Superior temporal gyrus (tissue), 1 donor: ENCODE results near the gene PLGRKT.
A peak's percentile ranks its signal among the peaks of the same experiment; 100 is the strongest.
"Not testable (repeated sequence)": the region's sequence is repeated elsewhere in the genome, so short reads cannot be mapped to it uniquely, and the experiment has no call there.

Experiments used
- DNase-seq: peaks from one replicate; pipeline ENCODE4 v3.0.0-alpha.2; 2016; ENCODE audit errors: extremely low spot score

PLGRKT gene

DNA sequence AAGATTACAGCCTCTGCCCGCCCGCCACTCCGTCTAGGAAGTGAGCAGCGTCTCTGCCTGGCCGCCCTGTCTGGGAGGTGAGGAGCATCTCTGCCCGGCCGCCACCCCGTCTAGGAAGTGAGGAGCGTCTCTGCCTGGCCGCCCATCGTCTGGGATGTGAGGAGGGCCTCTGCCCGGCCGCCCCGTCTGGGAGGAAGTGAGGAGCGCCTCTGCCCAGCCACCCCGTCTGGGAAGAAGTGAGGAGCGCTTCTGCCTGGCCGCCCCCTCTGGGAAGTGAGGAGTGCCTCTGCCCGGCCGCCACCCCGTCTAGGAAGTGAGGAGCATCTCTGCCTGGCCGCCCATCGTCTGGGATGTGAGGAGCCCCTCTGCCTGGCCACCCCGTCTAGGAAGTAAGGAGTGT is 4.8 kb downstream of the PLGRKT start:
- DNase-seq, result not testable (repeated sequence)

DNA sequence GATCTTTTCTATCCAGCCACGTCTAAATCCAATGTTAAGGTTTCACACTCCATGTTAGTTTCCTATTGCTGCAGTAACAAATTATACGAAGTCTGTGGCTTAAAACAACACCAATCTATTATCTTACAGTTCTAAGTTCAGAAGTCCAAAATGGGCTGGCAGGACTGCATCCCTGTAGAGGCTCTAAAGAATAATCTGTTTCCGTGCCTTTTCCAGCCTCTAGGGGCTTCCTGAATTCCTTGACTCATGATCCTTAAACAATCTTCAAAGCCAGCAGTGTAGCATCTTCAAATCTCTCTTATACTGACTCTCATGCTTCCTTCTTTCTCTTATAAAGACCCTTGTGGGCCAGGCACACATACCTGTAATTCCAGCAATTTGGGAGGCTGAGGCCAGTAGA is 6.8 kb downstream of the PLGRKT start:
- no peak for DNase-seq

DNA sequence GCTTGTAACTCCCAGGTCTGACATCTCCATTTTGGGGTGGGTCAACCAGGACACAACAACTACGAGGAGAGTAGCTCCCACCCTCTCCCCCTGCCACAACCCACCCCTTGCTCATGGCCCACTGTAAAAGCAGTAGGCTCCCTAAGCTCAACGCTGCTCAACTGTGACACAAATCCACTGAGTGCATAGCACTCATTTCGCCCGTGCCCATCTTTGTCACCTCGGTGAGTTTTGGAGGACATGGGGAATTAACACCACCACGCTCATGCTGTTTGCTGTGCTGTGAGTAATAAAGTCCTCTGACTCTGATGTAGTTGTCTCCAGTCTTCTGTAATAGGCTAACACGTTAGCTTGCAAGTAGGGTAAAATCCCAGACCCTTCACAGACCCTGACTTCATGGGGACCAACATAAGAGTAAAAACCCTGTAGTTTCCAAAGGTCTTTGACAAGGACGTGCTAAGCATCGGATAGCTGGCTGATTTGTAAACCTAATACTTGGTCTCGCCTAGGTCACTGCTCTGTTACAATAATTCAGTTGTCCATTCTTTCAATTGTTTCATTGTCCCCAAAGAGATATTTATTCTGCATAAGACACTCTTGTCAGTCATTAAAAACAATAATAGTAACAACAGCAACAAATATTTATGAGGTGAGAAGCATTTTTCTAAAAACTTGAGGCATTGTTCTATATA is 7.7 kb downstream of the PLGRKT start:
- DNase-seq, result peak; percentile 77

DNA sequence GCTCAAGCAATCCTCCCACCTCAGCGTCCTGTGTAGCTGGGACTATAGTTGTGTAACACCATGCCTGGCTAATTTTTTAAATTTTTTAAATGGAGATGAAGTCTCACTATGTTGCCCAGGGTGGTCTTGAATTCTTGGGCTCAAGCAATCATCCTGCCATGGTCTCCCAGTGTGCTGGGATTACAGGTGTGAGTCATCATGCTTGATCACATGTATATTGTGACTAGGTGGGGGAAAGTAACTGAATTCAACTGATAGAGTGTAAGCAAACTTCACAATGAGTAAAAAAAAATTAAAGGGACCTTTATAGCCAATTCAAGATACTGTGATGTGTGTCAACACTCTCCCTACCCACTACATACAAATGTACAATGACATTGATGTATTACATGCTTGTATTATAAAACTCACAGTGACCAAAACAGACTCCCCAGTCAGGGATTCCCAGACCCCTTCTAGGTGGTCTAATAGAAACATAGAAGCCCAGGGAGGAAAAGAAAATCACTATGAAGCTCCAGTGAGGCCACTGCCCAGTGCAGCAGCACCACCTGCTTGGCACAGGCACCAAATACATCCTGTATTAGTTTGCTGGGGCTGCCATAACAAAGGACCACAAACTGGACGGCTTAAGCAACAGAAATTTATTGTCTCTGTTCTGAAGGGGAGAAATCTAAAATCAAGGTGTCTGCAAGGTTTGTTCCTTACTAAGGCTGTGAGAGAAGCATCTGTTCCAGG is 8.8 kb downstream of the PLGRKT start:
- no peak for DNase-seq

DNA sequence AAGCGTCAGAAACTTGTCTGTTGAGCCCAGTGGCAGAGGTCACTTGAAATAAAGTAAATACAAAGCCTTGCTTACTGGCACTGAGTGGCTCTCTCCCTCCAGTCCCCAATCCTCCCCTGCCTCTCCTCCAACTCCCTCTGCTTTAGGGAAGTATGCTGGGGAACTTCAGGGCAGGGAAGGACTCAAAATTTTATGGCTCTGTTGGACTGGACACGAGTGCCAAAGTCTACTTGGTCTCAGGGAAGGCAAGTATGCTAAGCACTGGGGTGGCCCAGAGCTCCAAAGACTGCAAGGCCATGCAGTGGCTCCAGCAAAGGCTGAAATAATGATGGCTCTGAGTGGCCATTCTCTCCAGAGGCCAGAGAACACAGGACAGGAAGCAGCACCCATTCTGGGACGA is 9.6 kb downstream of the PLGRKT start:
- DNase-seq, result no peak

DNA sequence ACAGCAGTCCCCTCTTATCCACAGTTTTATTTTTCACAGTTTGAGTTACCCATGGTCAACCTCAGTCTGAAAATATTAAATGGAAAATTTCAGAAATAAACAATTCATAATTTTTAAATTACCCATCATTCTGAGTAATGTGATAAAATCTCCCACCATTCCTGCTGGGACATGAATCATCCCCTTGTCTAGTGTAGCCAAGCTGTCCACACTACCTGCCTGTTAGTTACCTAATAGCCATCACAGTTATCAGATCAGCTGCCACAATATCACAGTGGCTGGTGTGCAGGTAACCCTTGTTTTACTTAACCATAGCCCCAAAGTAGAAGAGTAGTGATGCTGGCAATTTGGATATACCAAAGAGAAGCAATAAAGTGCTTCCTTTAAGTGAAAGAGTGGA is 10.7 kb downstream of the PLGRKT start:
- no peak for DNase-seq

DNA sequence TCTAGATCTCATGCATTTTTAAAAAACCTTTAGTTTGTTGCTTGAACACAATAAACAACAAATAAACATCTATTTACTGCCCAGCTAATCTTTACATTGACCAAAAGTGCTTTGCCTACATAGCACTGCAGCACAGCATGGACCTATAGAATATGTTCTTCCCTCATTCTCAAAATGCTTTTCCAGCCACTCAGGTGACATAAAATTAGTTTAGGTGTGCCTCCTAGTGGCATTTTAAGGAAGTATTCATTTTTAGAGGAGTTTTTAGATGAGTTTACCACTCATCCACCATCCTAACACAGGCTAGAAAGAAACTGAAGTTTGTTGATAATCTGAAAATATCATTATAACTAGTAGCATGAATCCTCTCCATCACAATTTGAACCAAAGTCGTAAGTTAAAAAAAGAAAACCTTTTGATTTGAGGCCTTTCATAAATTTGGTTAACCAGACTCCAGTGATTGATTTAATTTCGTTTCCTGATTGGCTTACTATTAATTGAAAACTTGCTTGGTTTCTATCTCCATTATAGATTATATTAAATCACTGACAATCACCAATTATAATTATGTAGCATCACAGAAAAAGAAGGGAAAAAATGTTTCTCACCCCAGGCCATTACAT is 12.6 kb downstream of the PLGRKT start:
- no peak for DNase-seq

DNA sequence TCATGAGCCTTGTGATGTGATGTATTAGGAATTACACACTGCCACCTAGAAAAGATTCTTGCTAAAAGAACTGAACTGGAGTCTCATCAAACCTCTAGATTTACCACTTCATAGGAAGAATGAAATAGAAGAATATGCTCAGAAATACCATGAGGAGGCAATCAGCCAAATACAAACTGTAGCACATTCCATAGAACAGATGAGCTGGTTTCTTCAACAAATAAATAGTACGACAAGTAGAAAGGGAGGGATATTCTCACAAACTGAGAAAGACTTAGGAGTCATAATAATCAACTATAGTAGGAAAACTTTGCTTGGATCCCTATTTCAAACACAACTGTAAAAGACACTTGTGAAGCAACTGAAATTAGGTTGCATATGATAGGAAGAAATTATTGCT is 15.4 kb downstream of the PLGRKT start:
- DNase-seq, result no peak

DNA sequence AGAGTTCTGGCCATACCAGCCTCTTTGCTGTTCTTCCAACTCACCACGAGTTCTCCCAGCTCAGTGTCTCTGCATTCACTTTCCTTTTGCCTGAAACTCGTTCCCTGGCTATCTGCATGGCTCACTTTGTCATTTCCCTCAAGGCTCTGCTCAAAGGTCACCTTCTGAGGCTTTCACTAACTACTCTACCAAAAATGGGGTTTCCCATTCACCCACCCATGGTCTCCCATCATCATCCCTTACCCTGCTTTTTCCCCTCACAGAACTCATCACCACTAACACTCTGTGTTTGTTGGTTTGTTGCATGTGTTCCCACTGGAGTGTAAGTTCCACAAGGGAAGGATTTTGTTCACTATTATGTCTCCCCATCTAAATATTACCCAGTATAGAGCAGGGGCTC is 16.6 kb downstream of the PLGRKT start:
- DNase-seq, result no peak

DNA sequence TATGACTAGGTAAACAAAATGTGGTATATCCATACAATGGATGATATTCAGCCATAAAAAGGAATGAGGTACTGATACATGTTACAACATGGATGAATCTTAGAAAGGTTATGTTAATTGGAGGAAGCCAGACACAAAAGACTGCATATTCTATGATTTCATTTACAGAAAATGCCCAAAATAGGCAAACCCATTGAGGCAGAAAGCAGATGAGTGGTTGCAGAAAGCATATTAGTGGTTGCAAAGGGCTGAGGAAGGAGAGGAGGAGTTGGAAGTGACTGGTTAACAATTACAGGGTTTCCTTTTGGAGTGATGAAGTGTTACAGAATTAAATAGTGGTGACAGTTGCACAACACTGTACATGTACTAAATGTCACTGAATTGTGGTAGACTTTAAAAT is 17.7 kb downstream of the PLGRKT start:
- no peak for DNase-seq

DNA sequence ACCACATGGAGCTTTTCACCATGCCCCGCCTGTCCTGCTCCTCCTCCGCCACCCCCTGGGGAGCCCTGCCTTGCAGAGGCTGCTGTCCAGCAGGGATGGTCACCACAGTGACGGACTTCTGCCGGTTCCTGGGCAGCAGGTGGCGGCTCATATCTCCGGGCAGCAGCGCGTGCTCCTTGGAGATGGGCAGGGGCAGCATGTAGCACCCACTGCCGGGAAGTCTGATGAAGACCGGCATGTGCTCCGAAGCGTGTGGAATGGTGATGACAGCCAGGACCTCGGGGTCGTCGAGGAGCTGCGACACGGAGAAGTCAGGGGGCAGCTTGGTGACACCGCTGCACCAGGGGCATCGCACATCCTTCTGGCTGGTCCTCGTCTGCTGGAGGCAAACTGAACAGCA is 19.2 kb downstream of the PLGRKT start:
- no peak for DNase-seq

DNA sequence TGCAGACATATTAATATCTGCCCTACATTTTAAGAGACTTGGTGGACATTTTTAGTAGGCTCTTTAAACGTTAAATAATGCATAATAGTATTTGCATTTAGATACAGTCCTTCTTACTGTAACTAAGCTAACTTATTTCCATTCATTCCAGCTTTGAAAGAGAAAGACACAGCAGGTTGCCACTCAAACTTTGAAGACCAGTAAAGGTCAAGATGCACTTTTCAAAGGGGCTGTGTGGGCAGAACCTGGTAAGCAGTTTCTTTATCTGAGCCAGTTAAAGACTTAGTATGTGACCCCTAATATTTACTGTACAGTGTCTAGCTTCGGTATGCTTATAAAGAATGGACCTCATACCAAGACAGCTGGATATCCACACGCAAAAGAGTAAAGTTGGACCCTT is 20.8 kb downstream of the PLGRKT start:
- no peak for DNase-seq

DNA sequence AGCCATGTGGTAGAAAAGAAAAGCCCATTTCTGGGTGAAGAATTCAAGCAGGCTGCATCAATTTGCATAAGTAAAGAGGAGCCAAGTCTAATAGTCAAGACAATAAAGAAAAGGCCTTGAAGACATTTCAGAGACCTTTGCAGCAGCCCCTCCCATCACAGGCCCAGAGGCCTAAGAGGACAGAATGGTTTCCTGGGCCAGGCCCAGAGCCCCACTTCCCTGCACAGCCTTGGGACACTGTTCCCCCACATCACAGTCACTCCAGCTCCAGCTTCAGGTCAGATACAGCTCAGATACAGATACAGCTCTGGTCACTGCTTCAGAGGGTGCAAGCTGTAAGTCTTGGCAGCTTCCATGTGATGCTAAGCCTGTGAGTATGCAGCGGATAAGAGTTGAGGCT is 29.1 kb downstream of the PLGRKT start:
- DNase-seq, result no peak

DNA sequence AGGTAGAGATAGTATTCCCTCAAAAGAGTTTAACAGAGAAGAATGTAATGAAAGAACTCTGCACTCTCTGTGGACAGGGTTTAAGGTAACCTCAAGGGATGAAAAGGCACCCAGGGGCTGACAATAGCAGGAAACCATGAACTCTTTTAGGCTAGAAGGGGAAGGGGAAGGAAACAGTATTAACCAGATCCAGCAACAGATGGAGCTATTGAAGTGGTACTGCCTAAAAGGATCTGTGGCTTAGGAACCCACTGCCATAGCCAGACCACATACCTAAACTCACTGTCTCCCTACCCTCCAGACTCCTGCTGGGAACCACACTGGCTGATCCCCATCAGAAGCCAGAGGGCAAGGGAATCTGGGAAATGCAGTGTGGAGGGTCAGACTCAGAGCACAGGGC is 35.5 kb downstream of the PLGRKT start:
- DNase-seq, result no peak

DNA sequence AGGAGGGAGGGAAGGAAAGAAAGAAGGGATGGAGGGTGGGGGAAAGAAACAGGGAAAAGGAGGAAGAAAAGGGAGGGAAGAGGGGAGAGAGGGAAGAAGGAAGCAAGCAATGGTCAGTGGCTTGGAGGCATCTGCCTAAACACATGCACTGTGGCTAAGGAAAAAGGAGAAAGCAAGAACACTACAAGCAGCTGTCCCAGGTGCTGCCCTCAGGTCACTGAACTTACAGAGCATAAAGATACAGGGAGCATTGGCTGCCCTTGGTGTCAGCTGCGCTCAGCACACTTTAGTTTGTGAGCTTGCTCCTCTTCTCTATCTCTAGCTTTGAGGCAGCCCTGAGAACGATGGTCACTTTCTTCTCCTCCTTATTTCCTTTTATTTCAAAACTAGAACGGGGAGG is 40.2 kb downstream of the PLGRKT start:
- DNase-seq, result not testable (repeated sequence)

DNA sequence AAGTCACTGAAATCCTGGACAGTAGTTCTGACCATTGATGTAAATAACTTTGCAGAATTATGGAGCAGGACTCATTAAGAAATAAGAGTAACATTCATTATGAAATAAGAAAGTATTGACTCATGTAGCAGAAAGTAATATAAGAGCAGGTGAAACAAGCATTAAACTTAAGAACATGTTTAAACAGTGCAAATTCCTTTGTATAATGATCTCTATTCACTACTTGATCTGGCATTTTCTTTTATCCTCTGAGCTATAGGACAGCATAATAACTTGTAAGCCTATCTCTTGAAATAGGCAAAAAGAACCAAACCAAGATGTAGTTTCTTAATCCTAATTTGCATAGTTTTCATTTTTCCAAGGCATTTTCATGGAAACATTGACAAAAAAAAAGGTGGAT is 42.3 kb downstream of the PLGRKT start:
- DNase-seq, result no peak

DNA sequence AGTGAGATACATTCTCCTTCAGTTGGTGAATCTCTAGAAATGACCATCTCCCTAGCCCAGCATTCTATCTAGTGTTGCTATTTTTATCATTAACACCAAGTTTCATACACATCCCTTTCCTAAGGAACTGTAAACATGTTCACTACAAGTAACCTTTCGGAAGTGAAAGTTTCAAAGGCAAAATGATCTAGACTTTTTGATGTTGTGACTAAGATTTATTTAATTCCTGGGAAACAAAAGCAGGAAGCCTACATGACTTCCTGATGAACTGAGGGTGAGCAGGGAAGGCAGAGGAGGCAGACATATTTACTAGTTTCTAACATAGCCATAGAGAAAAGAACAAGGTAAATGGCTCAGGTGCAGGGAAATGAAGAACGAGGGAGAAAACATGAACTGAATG is 43.7 kb downstream of the PLGRKT start:
- DNase-seq, result not testable (repeated sequence)

DNA sequence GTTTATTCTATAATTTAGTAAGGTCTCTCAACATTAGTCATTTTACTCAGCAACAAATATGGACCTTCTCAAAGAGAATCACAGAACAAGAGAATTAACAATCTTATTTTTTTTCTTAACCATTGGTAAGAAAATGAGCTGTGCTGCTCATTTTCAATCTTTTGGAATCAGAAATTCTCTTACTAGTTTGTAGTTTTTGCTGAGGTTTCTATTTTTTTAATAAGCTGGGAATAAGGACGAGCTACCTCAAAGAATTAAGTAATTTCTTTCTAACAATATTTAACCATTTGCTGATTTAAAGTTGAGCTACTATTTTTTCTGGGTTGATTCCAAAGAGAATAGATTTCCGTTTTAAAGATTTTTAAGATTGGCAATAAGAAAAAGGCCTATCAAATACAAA is 44.2 kb downstream of the PLGRKT start:
- no peak for DNase-seq

DNA sequence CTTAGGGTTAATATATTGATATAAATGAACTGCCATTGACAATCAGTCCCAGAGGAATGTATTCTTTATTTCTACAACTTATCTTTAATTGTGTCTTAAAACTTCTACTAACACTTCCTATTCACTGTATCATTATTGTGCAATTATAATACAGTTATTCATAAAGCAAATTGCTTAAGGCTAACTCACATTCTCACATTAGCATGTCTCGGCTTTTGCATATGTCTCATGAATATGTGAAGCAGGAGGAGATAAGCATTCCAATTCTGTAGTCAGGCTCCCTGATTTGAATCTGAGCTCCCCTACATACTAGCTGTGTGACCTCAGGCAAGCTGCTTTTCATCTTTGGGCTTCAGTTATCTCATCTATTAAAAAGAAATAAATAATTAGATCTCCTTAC is 45.4 kb downstream of the PLGRKT start:
- no peak for DNase-seq

DNA sequence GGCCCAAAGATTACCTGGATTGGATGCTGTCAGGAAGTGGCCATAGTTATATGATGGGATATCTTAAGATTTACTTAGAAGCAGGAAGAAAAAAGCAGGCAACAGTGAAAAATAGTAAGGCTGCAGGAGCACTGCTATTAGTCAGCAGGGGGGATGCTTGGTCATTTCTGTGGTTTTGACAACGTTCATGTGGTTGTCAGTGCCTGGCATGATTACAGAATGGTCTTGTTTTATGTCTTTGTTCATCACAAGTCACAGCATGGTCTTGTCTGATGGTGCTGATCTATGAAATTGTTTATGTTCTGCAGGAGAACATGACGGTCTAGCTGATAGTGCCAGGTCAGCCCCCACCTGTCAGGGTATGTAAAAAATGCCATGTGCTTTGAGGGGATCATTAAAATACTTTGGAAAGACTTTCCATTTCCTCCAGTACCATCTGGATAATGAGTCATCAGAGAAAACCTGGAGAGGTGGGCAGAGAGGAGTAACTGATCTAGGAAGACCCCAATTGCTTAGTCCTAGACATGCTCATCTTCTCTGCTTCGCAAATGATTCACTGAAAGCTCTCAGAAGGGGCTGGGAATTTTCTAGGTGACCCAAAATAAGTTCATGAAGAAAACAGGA is 48.5 kb downstream of the PLGRKT start:
- no peak for DNase-seq

DNA sequence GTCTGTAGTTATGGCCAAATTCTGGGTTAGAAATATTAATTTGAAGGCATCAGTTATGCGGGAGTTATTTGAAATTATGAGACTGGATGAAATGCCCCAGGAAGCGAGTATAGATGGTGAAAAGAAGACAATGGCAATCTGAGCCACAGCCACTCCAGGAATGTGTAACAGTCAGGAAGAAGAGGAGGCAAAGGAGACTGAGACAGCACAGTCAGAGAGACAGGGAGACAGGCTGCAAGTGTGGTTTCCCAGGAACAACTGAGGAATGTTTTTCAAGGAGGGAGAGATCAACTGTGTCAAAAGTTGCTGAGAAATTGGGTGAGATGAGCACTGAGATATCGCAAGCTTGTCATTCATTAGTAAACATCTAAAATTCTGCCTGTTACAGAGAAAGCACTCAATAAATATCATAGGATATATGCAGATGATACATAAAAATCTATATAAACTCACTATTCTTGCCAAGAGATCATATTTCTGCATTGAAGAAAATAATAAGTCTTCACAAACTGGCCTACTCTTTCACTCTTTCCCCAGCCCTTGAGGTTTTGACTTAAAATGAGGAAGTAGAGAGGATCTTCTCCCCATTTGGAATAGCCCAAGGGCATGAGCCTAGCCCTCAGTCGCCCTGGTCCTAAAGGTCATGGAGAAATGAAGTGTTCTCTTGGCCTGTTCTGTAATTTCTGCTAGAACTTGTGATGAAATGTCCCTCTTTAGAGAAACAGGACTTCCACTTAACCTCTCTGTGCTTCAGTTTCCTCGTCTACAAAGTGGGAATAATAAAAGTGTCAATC is 49.5 kb downstream of the PLGRKT start:
- DNase-seq, result no peak

DNA sequence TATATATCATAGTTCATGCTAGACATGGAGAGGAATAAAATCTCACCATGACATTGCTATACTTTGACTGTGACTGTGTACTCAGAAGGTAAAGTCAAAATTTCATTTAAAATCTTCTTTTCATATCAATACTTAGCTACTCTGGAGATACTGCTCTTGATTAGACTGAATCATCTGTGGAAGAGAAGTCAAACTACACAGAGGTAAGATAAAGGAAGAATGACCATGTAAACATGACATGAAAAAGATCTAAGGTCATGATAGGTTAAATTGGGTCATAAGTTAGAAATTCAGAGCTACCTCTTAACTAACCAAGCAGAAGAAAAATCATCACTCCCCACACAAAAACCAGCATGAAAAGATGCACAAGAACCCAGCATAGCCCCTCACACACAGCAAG is 53.3 kb downstream of the PLGRKT start:
- DNase-seq, result no peak
